ENCODE results near the gene CROCC2.

The CROCC2 gene

GRCh38 chr2:240925191-240925567, 19.0 kb downstream of the CROCC2 start:
- DNase-seq, result no peak

GRCh38 chr2:240925568-240926515, 19.7 kb downstream of the CROCC2 start:
- peak in 1 of 2 experiments; percentile 60 for DNase-seq

- DNase-seq, result no peak
Measured at GRCh38 chr2:240926516-240927389, 20.6 kb downstream of the CROCC2 start.

- DNase-seq, result no peak
Measured at GRCh38 chr2:240927390-240927781, 21.2 kb downstream of the CROCC2 start.

- no peak for DNase-seq
Measured at GRCh38 chr2:240928476-240929363, 22.6 kb downstream of the CROCC2 start.

GRCh38 chr2:240929364-240930095, 23.4 kb downstream of the CROCC2 start:
- DNase-seq, result no peak

GRCh38 chr2:240930096-240930630, 24.0 kb downstream of the CROCC2 start:
- DNase-seq, result no peak

- DNase-seq, result no peak
Measured at GRCh38 chr2:240930631-240931318, 24.6 kb downstream of the CROCC2 start.

- DNase-seq, result no peak
Measured at GRCh38 chr2:240931319-240931949, 25.3 kb downstream of the CROCC2 start.

- DNase-seq, result no peak
Measured at GRCh38 chr2:240932001-240932723, 26.0 kb downstream of the CROCC2 start.

GRCh38 chr2:240932724-240933047, 26.6 kb downstream of the CROCC2 start:
- DNase-seq, result no peak

- DNase-seq, result peak in 1 of 2 experiments; percentile 45
Measured at GRCh38 chr2:240933048-240933965, 27.2 kb downstream of the CROCC2 start.

GRCh38 chr2:240933966-240934700, 28.0 kb downstream of the CROCC2 start:
- DNase-seq, result peak in 1 of 2 experiments; percentile 61

GRCh38 chr2:240934701-240935102, 28.6 kb downstream of the CROCC2 start:
- no peak for DNase-seq

- peak; percentile 41 to 80 for DNase-seq
Measured at GRCh38 chr2:240935103-240935876, 29.2 kb downstream of the CROCC2 start.

- DNase-seq, result no peak
Measured at GRCh38 chr2:240936106-240936505, 30.0 kb downstream of the CROCC2 start.

GRCh38 chr2:240946046-240946445, 39.9 kb downstream of the CROCC2 start:
- no peak for DNase-seq
